ENCODE measurements around the gene FOXD3. TPM values are rescaled to one million over a fixed set of nuclear protein-coding genes. Genes with fewer than 3 reads are reported as not detected.

FOXD3 gene
- total and polyA plus RNA-seq, 4 donors, result under 0.01 to 0.05 TPM; not detected in 2

DNA sequence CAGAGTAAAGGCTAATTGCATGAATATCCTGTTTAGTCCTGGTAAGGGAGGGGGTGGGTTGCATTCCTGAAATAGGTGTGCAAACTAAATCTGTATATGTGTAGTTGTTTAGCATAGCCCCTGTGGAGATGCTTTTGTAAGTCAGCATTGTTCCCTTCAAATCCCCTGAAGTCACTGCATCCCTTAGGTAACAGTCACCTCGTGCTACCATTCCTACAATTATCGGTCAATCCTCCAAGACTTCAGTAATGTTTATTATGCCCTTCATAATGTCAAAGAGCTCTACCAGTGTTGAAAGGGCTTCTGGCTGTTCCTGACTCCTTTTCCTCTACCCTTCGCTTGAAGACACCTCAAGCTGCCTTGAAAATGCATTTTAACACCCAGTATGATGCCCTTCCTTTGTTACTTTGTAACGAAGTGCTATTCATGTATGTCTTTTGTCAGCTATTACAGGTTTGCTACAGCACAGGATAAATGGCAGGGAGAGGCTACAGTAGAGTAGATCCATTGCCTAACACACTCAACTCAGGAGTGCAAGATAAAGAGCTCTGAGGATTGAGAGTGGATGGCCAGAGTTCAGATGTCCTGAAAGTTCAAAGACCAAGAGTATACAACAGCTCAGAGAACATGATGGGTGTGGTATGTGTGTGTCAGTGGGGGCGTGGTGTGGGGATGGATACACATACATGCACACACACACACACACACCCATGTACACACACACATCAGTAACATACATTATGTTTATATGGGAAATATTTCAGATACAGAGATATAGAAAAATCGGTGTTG is 27.4 kb upstream of the FOXD3 start:
- TF ChIP-seq HNF4G (IDR thresholded peaks at IDR 0.05) (no peak), FOXA1 (IDR thresholded peaks at IDR 0.05) (no peak), SP1 (IDR thresholded peaks at IDR 0.05) (no peak), FOXA2 (IDR thresholded peaks at IDR 0.05) (no peak), JUND (IDR thresholded peaks at IDR 0.05) (no peak), CTCF (IDR thresholded peaks at IDR 0.05; ENCODE audit: low read depth, low read length, missing input control) (no peak), HNF4A (conservative IDR thresholded peaks at IDR 0.05) (no peak)
- Histone ChIP-seq H3K9me3 (ENCODE audit: control insufficient read depth in 4 of 4, low read length in 3 of 4) (peaks cover 0 to under 1% (median 0%) of the 10 kb centered on the region in 4 donors), H3K9ac (ENCODE audit: low read depth in 1 of 2, low read length in 2 of 2) (no peak overlapping the region), H3K27ac (ENCODE audit: low read depth in 1 of 2, low read length in 2 of 2) (no peak overlapping the region), H3K4me3 (ENCODE audit: low read depth in 1 of 3, low read length in 3 of 3) (no peak overlapping the region), H3K36me3 (ENCODE audit: control insufficient read depth in 4 of 4, insufficient read depth in 3 of 4, low read depth in 1 of 4, low read length in 3 of 4) (no peaks in the 10 kb centered on the region), H3K4me1 (ENCODE audit: control insufficient read depth in 4 of 4, insufficient read depth in 4 of 4, low read length in 3 of 4) (no peaks in the 10 kb centered on the region), H3K27me3 (ENCODE audit: control insufficient read depth in 4 of 4, insufficient read depth in 4 of 4, low read length in 3 of 4) (no peaks in the 10 kb centered on the region)
- DNase-seq (ENCODE audit: low spot score), result no peak
- WGBS, result 33% methylated on average over 6 of the region's 6 CpGs

- peaks cover 0 to 10% (median 5%) of the 10 kb centered on the region in 4 donors for H3K27me3 ChIP-seq (ENCODE audit: control insufficient read depth in 4 of 4, insufficient read depth in 4 of 4, low read length in 3 of 4)
- 25% methylated on average over 2 of the region's 2 CpGs for WGBS
Measured at GRCh38 chr1:63304410-63304809, 18.0 kb upstream of the FOXD3 start.

More at GRCh38 chr1:63304410-63304809, 18.0 kb upstream of the FOXD3 start:
- no peaks in the 10 kb centered on the region for H3K36me3 ChIP-seq (ENCODE audit: control insufficient read depth in 4 of 4, insufficient read depth in 3 of 4, low read depth in 1 of 4, low read length in 3 of 4)
- TF ChIP-seq, protein P1, sequence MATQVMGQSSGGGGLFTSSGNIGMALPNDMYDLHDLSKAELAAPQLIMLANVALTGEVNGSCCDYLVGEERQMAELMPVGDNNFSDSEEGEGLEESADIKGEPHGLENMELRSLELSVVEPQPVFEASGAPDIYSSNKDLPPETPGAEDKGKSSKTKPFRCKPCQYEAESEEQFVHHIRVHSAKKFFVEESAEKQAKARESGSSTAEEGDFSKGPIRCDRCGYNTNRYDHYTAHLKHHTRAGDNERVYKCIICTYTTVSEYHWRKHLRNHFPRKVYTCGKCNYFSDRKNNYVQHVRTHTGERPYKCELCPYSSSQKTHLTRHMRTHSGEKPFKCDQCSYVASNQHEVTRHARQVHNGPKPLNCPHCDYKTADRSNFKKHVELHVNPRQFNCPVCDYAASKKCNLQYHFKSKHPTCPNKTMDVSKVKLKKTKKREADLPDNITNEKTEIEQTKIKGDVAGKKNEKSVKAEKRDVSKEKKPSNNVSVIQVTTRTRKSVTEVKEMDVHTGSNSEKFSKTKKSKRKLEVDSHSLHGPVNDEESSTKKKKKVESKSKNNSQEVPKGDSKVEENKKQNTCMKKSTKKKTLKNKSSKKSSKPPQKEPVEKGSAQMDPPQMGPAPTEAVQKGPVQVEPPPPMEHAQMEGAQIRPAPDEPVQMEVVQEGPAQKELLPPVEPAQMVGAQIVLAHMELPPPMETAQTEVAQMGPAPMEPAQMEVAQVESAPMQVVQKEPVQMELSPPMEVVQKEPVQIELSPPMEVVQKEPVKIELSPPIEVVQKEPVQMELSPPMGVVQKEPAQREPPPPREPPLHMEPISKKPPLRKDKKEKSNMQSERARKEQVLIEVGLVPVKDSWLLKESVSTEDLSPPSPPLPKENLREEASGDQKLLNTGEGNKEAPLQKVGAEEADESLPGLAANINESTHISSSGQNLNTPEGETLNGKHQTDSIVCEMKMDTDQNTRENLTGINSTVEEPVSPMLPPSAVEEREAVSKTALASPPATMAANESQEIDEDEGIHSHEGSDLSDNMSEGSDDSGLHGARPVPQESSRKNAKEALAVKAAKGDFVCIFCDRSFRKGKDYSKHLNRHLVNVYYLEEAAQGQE (IDR thresholded peaks at IDR 0.05), result no peak
- TF ChIP-seq FOXA2 (IDR thresholded peaks at IDR 0.05) (no peak), YY1 (IDR thresholded peaks at IDR 0.05) (no peak), HNF4G (IDR thresholded peaks at IDR 0.05) (no peak), RXRA (IDR thresholded peaks at IDR 0.05) (no peak), CTCF (IDR thresholded peaks at IDR 0.05; ENCODE audit: low read depth, low read length, missing input control) (no peak), JUND (IDR thresholded peaks at IDR 0.05) (no peak), SP1 (IDR thresholded peaks at IDR 0.05) (no peak), GABPA (IDR thresholded peaks at IDR 0.05 in 1 of 2, conservative IDR thresholded peaks at IDR 0.05 in 1 of 2) (no peak), NR2F2 (IDR thresholded peaks at IDR 0.05) (no peak), EGR1 (IDR thresholded peaks at IDR 0.05; ENCODE audit: low read depth in 2 of 2) (no peak), TAF1 (conservative IDR thresholded peaks at IDR 0.05) (no peak), ATF3 (IDR thresholded peaks at IDR 0.05) (no peak), FOXA1 (IDR thresholded peaks at IDR 0.05) (no peak), RAD21 (IDR thresholded peaks at IDR 0.05) (no peak)
- TF ChIP-seq, protein P2, sequence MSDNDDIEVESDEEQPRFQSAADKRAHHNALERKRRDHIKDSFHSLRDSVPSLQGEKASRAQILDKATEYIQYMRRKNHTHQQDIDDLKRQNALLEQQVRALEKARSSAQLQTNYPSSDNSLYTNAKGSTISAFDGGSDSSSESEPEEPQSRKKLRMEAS (IDR thresholded peaks at IDR 0.05), result no peak
- TF ChIP-seq, protein P3, sequence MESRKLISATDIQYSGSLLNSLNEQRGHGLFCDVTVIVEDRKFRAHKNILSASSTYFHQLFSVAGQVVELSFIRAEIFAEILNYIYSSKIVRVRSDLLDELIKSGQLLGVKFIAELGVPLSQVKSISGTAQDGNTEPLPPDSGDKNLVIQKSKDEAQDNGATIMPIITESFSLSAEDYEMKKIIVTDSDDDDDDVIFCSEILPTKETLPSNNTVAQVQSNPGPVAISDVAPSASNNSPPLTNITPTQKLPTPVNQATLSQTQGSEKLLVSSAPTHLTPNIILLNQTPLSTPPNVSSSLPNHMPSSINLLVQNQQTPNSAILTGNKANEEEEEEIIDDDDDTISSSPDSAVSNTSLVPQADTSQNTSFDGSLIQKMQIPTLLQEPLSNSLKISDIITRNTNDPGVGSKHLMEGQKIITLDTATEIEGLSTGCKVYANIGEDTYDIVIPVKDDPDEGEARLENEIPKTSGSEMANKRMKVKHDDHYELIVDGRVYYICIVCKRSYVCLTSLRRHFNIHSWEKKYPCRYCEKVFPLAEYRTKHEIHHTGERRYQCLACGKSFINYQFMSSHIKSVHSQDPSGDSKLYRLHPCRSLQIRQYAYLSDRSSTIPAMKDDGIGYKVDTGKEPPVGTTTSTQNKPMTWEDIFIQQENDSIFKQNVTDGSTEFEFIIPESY (IDR thresholded peaks at IDR 0.05), result no peak
- no peak overlapping the region for H3K9ac ChIP-seq (ENCODE audit: low read depth in 1 of 2, low read length in 2 of 2)
- no peak for DNase-seq (ENCODE audit: low spot score)
- H3K4me1 ChIP-seq (ENCODE audit: control insufficient read depth in 4 of 4, insufficient read depth in 4 of 4, low read length in 3 of 4), result peaks cover 0 to 1% (median 0%) of the 10 kb centered on the region in 4 donors
- peaks cover 4 to 11% (median 6%) of the 10 kb centered on the region in 4 donors for H3K9me3 ChIP-seq (ENCODE audit: control insufficient read depth in 4 of 4, low read length in 3 of 4)
- no peak overlapping the region for H3K27ac ChIP-seq (ENCODE audit: low read depth in 1 of 2, low read length in 2 of 2)
- no peak overlapping the region for H3K4me3 ChIP-seq (ENCODE audit: low read depth in 1 of 3, low read length in 3 of 3)
